ENCODE results near the gene XYLT1. TPM values are rescaled to one million over a fixed set of nuclear protein-coding genes. Genes with fewer than 3 reads are reported as not detected.

XYLT1 gene
- total RNA-seq, 2 donors from 2014 or later, result 5.1 to 19.3 TPM

DNA sequence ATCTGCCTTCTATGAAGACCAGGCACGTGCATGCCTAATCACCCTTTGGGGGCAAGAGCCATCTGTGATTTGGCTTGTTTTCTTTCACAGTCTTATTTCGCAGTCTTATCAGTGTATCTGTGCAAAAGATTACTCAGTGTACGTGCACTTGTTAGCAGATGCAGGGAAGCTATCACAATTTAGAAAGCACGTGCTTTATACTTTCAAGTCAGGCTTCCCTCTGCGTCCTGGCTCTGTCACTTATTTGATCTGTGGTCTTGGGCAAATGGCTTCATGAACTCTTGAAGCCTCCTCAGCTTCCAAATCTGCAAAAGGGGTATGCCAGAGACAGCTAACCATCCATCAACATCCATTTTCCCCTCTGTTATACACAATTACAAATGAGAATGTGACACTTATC is 246.4 kb downstream of the XYLT1 start:
- no peak overlapping the region for H3K27ac ChIP-seq

DNA sequence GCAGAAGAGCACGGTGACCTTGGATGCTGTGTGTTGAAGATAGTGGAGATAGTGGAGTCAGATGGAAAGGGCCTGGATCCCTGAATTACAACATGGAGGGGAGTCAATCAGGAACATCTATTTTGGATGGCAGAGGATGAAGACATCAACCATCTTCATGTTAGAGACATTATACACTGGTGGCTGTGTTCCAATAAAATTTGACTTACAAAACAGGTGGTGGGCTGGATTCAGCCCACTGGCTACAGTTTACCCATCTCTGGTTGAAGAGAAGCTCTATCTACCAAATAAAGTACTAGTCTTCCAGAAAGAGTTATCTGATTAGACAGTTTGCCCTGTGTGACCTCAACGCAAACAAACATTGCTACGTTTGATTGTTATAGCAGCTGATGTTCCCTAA is 247.2 kb downstream of the XYLT1 start:
- WGBS, result 88% methylated on average over 3 of the region's 3 CpGs
- Histone ChIP-seq H3K36me3 (no peaks in the 10 kb centered on the region), H3K27ac (no peak overlapping the region), H3K27me3 (replicated peaks; ENCODE audit: insufficient read depth) (no peaks in the 10 kb centered on the region), H3K4me1 (replicated peaks) (no peaks in the 10 kb centered on the region), H3K9me3 (no peaks in the 10 kb centered on the region), H3K4me3 (no peak overlapping the region)
- intact Hi-C loops (cut with DNase I), result loop anchor here (5.0 to 10.0 kb wide), 3 partner anchors 121 to 244 kb away; no protein-coding TSS in a partner anchor
- TF ChIP-seq POLR2AphosphoS5 (IDR thresholded peaks at IDR 0.05), result no peak
- TF ChIP-seq, protein P1, sequence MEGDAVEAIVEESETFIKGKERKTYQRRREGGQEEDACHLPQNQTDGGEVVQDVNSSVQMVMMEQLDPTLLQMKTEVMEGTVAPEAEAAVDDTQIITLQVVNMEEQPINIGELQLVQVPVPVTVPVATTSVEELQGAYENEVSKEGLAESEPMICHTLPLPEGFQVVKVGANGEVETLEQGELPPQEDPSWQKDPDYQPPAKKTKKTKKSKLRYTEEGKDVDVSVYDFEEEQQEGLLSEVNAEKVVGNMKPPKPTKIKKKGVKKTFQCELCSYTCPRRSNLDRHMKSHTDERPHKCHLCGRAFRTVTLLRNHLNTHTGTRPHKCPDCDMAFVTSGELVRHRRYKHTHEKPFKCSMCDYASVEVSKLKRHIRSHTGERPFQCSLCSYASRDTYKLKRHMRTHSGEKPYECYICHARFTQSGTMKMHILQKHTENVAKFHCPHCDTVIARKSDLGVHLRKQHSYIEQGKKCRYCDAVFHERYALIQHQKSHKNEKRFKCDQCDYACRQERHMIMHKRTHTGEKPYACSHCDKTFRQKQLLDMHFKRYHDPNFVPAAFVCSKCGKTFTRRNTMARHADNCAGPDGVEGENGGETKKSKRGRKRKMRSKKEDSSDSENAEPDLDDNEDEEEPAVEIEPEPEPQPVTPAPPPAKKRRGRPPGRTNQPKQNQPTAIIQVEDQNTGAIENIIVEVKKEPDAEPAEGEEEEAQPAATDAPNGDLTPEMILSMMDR (IDR thresholded peaks at IDR 0.05), result no peak
- TF ChIP-seq POLR2A (IDR thresholded peaks at IDR 0.05), result no peak
- no peak for DNase-seq (ENCODE audit: low spot score)

More for the DNA sequence above, 246.4 kb downstream of the XYLT1 start:
- H3K9me3 ChIP-seq, result no peaks in the 10 kb centered on the region
- H3K4me1 ChIP-seq (replicated peaks), result no peaks in the 10 kb centered on the region
- H3K4me3 ChIP-seq, result no peak overlapping the region
- intact Hi-C loops (cut with DNase I), result loop anchor here (5.0 to 10.0 kb wide), 3 partner anchors 120 to 243 kb away; no protein-coding TSS in a partner anchor
- no peaks in the 10 kb centered on the region for H3K36me3 ChIP-seq
- 82% methylated on average over 5 of the region's 5 CpGs for WGBS
- no peaks in the 10 kb centered on the region for H3K27me3 ChIP-seq (replicated peaks; ENCODE audit: insufficient read depth)
- TF ChIP-seq, protein P1 (IDR thresholded peaks at IDR 0.05), result no peak
- TF ChIP-seq POLR2A (IDR thresholded peaks at IDR 0.05) (no peak), POLR2AphosphoS5 (IDR thresholded peaks at IDR 0.05) (no peak)
- no peak for DNase-seq (ENCODE audit: low spot score)

DNA sequence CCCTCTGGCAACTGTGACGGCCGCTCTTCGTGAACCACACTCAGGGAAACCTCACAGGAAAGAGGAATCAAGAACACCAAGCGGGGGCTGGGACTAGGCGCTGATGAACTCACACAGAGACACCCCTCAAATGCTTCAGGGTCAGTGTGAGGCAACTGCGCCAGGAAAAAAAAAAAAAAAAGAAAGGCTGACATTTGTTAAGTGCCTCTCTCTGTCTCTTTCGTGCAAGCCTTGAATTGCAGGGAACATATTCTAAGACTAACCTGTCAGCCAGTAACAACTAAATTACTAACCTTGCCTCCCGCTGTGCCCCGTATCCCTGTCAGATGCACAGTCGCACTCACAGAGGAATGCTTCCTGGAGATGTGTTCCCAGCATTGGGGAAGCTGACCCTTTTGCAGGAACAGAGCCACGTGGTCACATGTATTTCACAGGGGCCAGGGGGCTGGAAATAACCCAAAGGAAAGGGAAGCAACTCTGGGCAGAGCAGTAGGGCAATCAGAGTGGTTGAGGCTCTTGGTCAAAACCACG is 247.8 kb downstream of the XYLT1 start:
- Histone ChIP-seq H3K4me3 (no peak overlapping the region), H3K27ac (no peak overlapping the region), H3K4me1 (replicated peaks) (no peaks in the 10 kb centered on the region), H3K9me3 (no peaks in the 10 kb centered on the region), H3K27me3 (replicated peaks; ENCODE audit: insufficient read depth) (no peaks in the 10 kb centered on the region), H3K36me3 (no peaks in the 10 kb centered on the region)
- 69% methylated on average over 12 of the region's 12 CpGs for WGBS
- intact Hi-C loops (cut with DNase I), result loop anchor here (5.0 to 10.0 kb wide), 3 partner anchors 122 to 244 kb away; no protein-coding TSS in a partner anchor
- no peak for TF ChIP-seq POLR2A (IDR thresholded peaks at IDR 0.05)
- TF ChIP-seq, protein P1 (IDR thresholded peaks at IDR 0.05), result no peak
- TF ChIP-seq POLR2AphosphoS5 (IDR thresholded peaks at IDR 0.05), result no peak
- DNase-seq (ENCODE audit: low spot score), result no peak

DNA sequence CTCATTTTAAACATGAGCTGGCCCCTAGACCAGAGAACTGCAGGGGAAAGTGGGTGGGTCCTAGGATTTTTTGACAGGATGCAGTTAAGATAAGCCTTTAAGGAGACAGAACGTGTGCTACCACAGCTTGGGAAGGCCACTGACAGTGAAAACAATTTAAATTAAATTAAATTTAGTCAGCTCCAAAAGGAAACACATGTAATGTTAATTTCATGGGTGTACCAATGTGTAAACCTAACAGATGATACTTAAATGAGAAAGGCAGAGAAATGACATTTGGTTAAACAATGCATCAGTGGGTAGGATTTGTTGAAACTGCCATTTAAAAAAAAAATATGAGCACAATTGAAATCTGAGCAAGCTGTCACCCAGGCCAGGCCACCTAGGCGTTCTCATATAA is 250.8 kb downstream of the XYLT1 start:
- Histone ChIP-seq H3K4me1 (replicated peaks) (no peaks in the 10 kb centered on the region), H3K27ac (no peak overlapping the region), H3K9me3 (no peaks in the 10 kb centered on the region), H3K36me3 (no peaks in the 10 kb centered on the region), H3K27me3 (replicated peaks; ENCODE audit: insufficient read depth) (no peaks in the 10 kb centered on the region), H3K4me3 (no peak overlapping the region)
- no peak for DNase-seq (ENCODE audit: low spot score)
- no peak for TF ChIP-seq POLR2A (IDR thresholded peaks at IDR 0.05)
- TF ChIP-seq, protein P1 (IDR thresholded peaks at IDR 0.05), result no peak
- TF ChIP-seq POLR2AphosphoS5 (IDR thresholded peaks at IDR 0.05), result no peak
- intact Hi-C loops (cut with DNase I), result loop anchor here (5.0 to 10.0 kb wide), 3 partner anchors 125 to 247 kb away; no protein-coding TSS in a partner anchor
- WGBS, result 63% methylated on average over 2 of the region's 2 CpGs

DNA sequence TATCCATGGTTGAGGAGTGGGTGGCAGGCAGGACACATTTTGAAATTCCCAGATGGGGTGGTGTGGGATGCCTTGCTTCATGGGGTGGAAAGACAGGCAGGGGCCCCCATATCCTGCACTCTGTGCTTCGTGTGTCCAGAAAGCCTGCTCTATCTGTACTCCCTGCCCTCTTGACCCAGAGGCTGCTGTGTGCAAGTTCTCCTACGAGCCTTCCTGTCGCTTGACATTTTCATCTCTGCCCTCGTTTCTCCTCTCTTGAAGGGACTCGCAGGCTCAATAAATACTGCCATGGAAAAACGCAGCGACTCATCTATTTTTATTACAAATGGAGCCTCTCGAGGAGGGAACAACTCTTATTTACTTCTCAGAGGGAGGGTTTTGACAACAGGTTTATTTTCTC is 254.8 kb downstream of the XYLT1 start:
- Histone ChIP-seq H3K4me1 (replicated peaks) (no peaks in the 10 kb centered on the region), H3K27me3 (replicated peaks; ENCODE audit: insufficient read depth) (no peaks in the 10 kb centered on the region), H3K4me3 (no peak overlapping the region), H3K36me3 (no peaks in the 10 kb centered on the region), H3K9me3 (no peaks in the 10 kb centered on the region), H3K27ac (no peak overlapping the region)
- WGBS, result 57% methylated on average over 8 of the region's 8 CpGs
- TF ChIP-seq POLR2A (IDR thresholded peaks at IDR 0.05) (no peak), POLR2AphosphoS5 (IDR thresholded peaks at IDR 0.05) (no peak)
- TF ChIP-seq, protein P1 (IDR thresholded peaks at IDR 0.05), result no peak
- intact Hi-C loops (cut with DNase I), result no loop called here
- no peak for DNase-seq (ENCODE audit: low spot score)
